ENCODE results near the gene IFIT2.
A peak's percentile ranks its signal among the peaks of the same experiment; 100 is the strongest.
"Not testable (repeated sequence)": the region's sequence is repeated elsewhere in the genome, so short reads cannot be mapped to it uniquely, and the experiment has no call there.

Gene IFIT2

DNA sequence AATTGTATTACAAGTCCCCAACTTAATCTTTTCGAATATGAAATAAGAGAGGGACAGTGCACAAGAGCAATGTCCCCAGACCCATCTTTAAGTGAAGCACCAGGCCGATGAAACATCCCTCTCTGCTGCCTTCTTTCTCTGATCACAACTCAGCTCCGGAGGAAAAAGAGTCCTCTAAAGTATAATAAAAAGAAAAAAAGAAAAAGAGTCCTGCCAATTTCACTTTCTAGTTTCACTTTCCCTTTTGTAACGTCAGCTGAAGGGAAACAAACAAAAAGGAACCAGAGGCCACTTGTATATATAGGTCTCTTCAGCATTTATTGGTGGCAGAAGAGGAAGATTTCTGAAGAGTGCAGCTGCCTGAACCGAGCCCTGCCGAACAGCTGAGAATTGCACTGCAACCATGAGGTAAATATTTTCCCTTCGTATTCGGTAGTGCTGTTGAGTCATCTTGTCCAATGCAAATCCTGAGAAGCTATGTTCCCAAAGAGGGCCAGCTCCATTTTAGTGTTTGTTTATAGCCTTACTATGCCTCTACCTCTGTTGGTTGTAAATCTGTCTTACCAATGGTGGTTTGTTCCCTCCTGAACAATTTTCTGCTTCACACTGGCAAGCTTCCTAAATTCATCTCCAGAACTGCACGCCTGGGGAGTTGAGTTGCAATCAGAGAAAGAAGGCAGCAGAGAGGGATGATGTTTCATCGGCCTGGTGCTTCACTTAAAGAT, at the start of gene IFIT2:
Gene IFIT2 (plus strand): TSS at position 326 of the 725 bp plus-strand sequence. CDS start 78 bp downstream, at position 404.
- no peak for TF ChIP-seq ZFX (IDR thresholded peaks at IDR 0.05)
- TF ChIP-seq CTCF (conservative IDR thresholded peaks at IDR 0.05), result no peak
- peak within 1 kb of the TSS; percentile 11; the same call in 1 of the 2 replicates for H3K27ac ChIP-seq

- H3K27ac ChIP-seq, result peak overlapping the region; percentile 16; the same call in 1 of the 2 replicates
- no peak for TF ChIP-seq ZFX (IDR thresholded peaks at IDR 0.05)
- TF ChIP-seq CTCF (conservative IDR thresholded peaks at IDR 0.05), result no peak
Observed at GRCh38 chr10:89252225-89252585, 49.6 kb upstream of the IFIT2 start.

DNA sequence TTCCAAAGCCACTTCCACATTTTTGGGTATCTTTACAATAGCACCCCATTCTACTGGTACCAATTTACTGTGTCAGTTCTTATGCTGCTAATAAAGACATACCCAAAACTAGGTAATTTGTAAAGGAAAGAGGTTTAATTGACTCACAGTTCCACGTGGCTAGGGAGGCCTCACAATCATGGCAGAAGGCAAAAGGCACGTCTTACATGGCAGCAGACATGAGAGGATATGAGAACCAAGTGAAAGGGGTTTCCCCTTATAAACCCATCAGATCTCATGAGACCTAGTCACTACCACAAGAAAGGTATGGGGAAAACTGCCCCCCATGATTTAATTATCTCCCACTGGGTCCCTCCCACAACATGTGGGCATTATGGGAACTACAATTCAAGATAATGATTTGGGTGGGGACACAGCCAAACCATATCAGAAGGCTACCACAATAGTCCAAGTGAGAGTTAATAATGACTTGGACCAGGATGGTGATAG, 46.7 kb upstream of the IFIT2 start:
- H3K27ac ChIP-seq, result not testable (repeated sequence)

GRCh38 chr10:89255793-89256192, 46.1 kb upstream of the IFIT2 start:
- no peak overlapping the region for H3K27ac ChIP-seq
- no peak for TF ChIP-seq CTCF (conservative IDR thresholded peaks at IDR 0.05)
- TF ChIP-seq ZFX (IDR thresholded peaks at IDR 0.05), result no peak

DNA sequence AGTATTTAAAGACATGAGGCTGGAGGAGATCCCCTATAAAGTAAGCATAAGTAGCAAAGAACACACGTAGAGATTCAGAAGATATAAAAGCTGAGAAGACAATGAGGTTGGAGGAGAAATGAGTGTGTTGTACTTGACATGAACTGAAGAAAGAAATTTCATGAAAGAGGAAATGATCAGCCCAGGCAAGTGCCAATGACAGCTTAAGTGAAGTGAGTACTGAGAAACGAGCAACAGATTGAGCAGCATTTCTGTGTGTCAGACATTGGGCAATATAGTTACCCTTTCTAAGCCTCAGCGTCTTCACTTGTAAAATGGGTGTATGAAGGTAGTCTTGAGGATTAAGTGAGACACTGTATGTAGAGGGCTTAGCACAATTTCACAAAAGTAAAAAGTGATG, 45.5 kb upstream of the IFIT2 start:
- H3K27ac ChIP-seq, result no peak overlapping the region
- TF ChIP-seq ZFX (IDR thresholded peaks at IDR 0.05) (no peak), CTCF (conservative IDR thresholded peaks at IDR 0.05) (no peak)

- no peak overlapping the region for H3K27ac ChIP-seq
- TF ChIP-seq CTCF (conservative IDR thresholded peaks at IDR 0.05) (no peak), ZFX (IDR thresholded peaks at IDR 0.05) (no peak)
Observed at GRCh38 chr10:89256962-89257361, 44.9 kb upstream of the IFIT2 start.

DNA sequence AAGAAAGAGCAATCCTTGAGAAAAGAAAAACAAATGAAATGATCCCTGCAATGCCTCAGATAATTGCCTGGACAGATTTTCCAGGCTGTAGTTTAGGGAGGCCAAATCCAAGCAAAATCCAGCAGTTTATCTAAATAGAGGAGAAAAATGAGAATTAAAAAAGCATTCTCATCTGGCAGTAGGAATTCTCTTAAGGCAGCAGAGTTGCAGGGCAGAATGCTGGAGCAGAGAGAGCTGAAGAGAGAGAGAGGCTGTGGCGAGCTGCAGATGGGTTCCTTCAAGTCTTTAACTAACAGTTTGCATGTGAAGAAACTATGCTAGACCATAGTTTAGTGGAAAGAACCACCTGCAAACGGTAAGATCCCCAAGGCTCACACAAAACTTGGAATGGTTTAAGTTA, 44.3 kb upstream of the IFIT2 start:
- TF ChIP-seq ZFX (IDR thresholded peaks at IDR 0.05) (no peak), CTCF (conservative IDR thresholded peaks at IDR 0.05) (no peak)
- no peak overlapping the region for H3K27ac ChIP-seq

GRCh38 chr10:89258881-89259280, 43.0 kb upstream of the IFIT2 start:
- no peak for TF ChIP-seq CTCF (conservative IDR thresholded peaks at IDR 0.05)
- TF ChIP-seq ZFX (IDR thresholded peaks at IDR 0.05), result no peak
- no peak overlapping the region for H3K27ac ChIP-seq

Measured in C4-2B (cell line).